ENCODE results near the gene SUMF2.

DNA sequence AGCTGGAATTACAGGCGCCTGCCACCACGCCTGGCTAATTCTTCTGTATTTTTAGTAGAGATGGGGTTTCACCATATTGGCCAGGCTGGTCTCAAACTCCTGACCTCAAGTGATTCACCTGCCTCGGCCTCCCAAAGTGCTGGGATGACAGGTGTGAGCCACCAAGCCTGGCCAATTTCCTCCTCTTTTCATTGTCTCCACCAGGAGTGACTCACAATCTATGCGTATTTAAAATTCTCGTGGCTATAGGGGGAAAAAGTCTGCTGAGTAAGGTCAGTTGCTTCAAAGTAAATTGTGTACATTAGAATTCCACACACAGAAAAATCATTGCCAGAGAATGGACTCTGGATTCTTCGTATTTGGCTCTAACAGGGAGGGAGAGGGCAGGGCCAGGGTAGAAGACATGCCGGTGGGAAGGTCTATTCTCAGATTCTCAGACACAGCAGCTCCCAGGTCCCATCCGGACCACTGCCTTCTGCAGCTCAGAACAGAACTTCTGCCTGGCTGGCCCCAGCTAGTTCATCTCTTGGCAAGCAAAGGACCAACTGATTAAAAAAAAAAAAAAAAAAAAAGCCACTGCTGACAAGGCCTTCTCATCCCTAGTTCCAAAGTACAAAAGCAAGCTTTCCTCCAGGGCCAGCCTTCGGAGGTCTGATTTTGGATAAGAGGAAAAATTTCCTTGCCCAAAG lies 35.0 kb upstream of the SUMF2 start:
- TF ChIP-seq, protein P1, sequence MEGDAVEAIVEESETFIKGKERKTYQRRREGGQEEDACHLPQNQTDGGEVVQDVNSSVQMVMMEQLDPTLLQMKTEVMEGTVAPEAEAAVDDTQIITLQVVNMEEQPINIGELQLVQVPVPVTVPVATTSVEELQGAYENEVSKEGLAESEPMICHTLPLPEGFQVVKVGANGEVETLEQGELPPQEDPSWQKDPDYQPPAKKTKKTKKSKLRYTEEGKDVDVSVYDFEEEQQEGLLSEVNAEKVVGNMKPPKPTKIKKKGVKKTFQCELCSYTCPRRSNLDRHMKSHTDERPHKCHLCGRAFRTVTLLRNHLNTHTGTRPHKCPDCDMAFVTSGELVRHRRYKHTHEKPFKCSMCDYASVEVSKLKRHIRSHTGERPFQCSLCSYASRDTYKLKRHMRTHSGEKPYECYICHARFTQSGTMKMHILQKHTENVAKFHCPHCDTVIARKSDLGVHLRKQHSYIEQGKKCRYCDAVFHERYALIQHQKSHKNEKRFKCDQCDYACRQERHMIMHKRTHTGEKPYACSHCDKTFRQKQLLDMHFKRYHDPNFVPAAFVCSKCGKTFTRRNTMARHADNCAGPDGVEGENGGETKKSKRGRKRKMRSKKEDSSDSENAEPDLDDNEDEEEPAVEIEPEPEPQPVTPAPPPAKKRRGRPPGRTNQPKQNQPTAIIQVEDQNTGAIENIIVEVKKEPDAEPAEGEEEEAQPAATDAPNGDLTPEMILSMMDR (IDR thresholded peaks at IDR 0.05) = no peak
- no peak for TF ChIP-seq POLR2AphosphoS5 (IDR thresholded peaks at IDR 0.05)

All from transverse colon (tissue), 4 donors.